Osteoblast (primary cell): Measurements from ENCODE around the gene NTRK3. TPM values are rescaled to one million over a fixed set of nuclear protein-coding genes. Genes with fewer than 3 reads are reported as not detected.

Experiments
- DNase-seq: peaks from one replicate; pipeline ENCODE4 v3.0.0; 2011; ENCODE audit warnings: low spot score, mixed read lengths; ENCODE audit not compliant: insufficient read length; ENCODE audit errors: missing footprints
- H2AFZ ChIP-seq: 2 replicates; pipeline ENCODE4 v1.6.0; 2011; ENCODE audit warnings: mild to moderate bottlenecking, low read length
- H3K27ac ChIP-seq: 2 replicates; pipeline ENCODE4 v1.5.1; 2011; ENCODE audit warnings: mild to moderate bottlenecking, low read depth, low read length, moderate library complexity
- H3K27me3 ChIP-seq: 2 replicates; pipeline ENCODE4 v1.6.0; 2012; ENCODE audit warnings: mild to moderate bottlenecking, control low read depth, inconsistent platforms, low read length, moderate library complexity; ENCODE audit not compliant: insufficient read depth
- H3K36me3 ChIP-seq: 2 replicates; pipeline ENCODE4 v1.5.1; 2011; ENCODE audit warnings: mild to moderate bottlenecking, low read length, control low read depth, moderate library complexity; ENCODE audit not compliant: insufficient read depth
- H3K4me1 ChIP-seq: 2 replicates; pipeline ENCODE4 v1.5.1; 2011; ENCODE audit warnings: mild to moderate bottlenecking, low read length, control low read depth, moderate library complexity; ENCODE audit not compliant: insufficient read depth
- H3K4me2 ChIP-seq: 2 replicates; pipeline ENCODE4 v1.6.0; 2011; ENCODE audit warnings: mild to moderate bottlenecking, low read length; ENCODE audit not compliant: insufficient read depth
- H3K4me3 ChIP-seq: fragments of 200-600 bp; sonication (generic); 3 replicates; pipeline ENCODE4 v1.5.1; 2012; ENCODE audit warnings: mild to moderate bottlenecking, low read length, inconsistent platforms; ENCODE audit not compliant: insufficient read depth
- H3K79me2 ChIP-seq: 2 replicates; pipeline ENCODE4 v1.6.0; 2012; ENCODE audit warnings: mild to moderate bottlenecking, low read length, control low read depth, inconsistent platforms; ENCODE audit not compliant: insufficient read depth
- H3K9me3 ChIP-seq: 2 replicates; pipeline ENCODE4 v1.5.1; 2011; ENCODE audit warnings: low read depth, low read length, control low read depth
- H4K20me1 ChIP-seq: 2 replicates; pipeline ENCODE4 v1.6.0; 2012; ENCODE audit warnings: mild to moderate bottlenecking, low read length, control low read depth; ENCODE audit not compliant: insufficient read depth
- total RNA-seq: library from RNA; depleted of rRNA; stranded (reverse); fragments of >200 nt; gene quantifications from 2 replicates; pipeline ENCODE4 v1.2.3, GENCODE V29; 2012
- TF ChIP-seq, protein P1 (sequence below): IDR thresholded peaks from 2 replicates; pipeline ENCODE4 v1.5.1; 2011; ENCODE audit warnings: mild to moderate bottlenecking, low read depth, low read length, moderate library complexity; ENCODE audit errors: extremely low read depth

The NTRK3 gene
- total RNA-seq, 1 donor: 0.72 TPM

DNA sequence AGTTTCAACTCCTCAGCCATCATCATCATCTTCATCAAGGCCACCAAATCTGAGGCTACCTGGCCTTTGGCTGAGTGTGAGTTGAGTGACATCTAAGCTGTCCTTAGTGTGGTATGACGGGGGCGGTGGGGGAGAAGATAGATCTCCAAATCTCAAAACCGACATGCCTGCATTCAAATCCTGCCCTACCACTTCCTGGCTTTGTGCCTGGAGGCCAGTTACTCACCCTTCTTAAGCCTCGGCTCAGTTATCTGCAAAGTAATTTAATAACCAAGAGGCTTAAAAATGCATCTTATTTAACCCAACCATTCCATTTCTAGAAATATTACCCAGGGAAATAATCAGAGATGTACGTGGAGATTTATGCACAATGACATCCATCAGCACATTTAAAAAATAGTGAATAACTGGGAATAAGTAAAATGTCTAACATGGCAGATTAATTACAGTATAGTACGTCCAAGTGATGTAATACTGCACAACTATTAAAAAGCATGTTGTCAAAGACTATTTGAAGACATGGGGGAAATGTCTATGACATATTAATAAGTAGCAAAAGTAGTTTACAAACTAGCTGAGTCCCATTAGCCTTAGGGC is 167.4 kb downstream of the NTRK3 start:
- DNase-seq: no peak
- H3K4me2 ChIP-seq: no peak overlapping the region

DNA sequence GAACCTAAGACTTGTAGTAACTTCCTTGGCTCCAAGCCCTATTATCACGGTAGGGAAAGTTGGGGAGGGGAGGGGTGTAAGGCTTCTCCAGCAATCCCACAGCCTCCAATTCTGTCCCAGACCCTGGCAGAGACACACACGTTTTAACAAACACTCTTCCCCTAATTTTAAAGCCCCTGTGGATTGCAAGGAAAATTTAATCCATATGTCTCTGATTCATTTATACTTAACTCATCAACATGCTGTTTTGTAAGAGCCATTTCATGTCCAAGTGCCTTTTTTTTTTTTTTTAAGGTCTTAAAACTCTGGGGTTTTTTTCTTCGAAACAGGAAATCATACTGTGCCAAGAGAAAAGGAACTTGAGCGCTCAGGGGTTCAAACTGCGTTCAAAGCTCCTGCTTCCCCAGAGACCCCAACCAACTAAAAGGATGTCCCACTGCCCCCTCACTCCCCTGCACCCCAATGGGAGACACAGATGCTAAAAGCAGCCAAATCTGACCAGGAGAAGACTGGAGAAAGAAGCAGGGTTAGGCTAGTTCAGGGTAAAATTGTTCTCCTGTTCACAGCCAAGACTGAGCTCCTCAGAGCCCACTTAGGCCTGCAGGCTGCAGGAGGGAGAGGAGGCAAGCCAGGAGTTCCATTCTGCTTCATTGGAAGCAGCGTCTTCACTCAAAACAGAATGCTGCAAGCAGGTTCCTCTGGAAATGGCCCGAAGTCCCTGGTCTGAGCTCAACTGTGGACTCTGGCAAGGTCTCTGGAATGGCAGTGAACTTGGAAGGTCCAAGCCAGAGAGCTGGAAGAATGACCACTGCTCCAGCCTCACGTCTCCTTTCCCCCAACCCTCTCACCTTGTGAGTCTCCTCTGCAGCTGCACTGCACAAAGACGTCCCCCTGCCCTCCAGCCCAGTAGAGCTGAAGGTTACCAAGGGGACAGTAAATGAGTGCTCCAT is 172.5 kb downstream of the NTRK3 start:
- TF ChIP-seq, protein P1, sequence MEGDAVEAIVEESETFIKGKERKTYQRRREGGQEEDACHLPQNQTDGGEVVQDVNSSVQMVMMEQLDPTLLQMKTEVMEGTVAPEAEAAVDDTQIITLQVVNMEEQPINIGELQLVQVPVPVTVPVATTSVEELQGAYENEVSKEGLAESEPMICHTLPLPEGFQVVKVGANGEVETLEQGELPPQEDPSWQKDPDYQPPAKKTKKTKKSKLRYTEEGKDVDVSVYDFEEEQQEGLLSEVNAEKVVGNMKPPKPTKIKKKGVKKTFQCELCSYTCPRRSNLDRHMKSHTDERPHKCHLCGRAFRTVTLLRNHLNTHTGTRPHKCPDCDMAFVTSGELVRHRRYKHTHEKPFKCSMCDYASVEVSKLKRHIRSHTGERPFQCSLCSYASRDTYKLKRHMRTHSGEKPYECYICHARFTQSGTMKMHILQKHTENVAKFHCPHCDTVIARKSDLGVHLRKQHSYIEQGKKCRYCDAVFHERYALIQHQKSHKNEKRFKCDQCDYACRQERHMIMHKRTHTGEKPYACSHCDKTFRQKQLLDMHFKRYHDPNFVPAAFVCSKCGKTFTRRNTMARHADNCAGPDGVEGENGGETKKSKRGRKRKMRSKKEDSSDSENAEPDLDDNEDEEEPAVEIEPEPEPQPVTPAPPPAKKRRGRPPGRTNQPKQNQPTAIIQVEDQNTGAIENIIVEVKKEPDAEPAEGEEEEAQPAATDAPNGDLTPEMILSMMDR: no peak
- no peak for DNase-seq
- no peaks in the 10 kb centered on the region for H3K79me2 ChIP-seq
- no peak overlapping the region for H3K4me3 ChIP-seq
- no peaks in the 10 kb centered on the region for H3K36me3 ChIP-seq
- no peak overlapping the region for H3K4me2 ChIP-seq
- H3K27ac ChIP-seq: no peak overlapping the region
- no peaks in the 10 kb centered on the region for H3K27me3 ChIP-seq
- H3K4me1 ChIP-seq: no peaks in the 10 kb centered on the region
- H4K20me1 ChIP-seq: no peaks in the 10 kb centered on the region
- no peak overlapping the region for H2AFZ ChIP-seq
- no peaks in the 10 kb centered on the region for H3K9me3 ChIP-seq

More for the DNA sequence above, 167.4 kb downstream of the NTRK3 start:
- TF ChIP-seq, protein P1: no peak
- H3K27me3 ChIP-seq: no peaks in the 10 kb centered on the region
- no peaks in the 10 kb centered on the region for H4K20me1 ChIP-seq
- no peaks in the 10 kb centered on the region for H3K9me3 ChIP-seq
- H3K79me2 ChIP-seq: no peaks in the 10 kb centered on the region
- H3K4me3 ChIP-seq: no peak overlapping the region
- no peak overlapping the region for H2AFZ ChIP-seq
- no peaks in the 10 kb centered on the region for H3K36me3 ChIP-seq
- H3K27ac ChIP-seq: no peak overlapping the region
- no peaks in the 10 kb centered on the region for H3K4me1 ChIP-seq

DNA sequence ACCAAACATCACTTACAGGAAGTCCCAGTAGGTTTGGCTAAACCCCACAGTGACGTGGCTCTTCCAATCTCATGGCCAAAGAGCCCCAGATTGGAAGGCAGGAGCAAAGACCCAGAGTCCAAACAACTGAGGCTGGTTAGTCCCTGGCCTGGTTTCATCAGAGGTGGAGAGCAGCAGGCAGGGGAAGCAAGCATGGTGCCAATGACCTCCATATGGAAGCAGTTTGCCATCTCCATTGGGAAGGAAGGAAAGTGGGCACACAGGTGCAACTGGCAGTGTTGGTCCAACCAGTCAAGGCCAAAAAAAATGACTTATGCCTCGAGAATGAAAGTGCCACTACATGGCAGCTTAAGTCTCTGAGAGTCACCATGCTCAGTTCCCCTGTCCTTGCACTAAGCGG is 175.9 kb downstream of the NTRK3 start:
- DNase-seq: no peak
- Histone ChIP-seq H3K4me2 (no peak overlapping the region), H3K36me3 (no peaks in the 10 kb centered on the region), H3K4me1 (no peaks in the 10 kb centered on the region), H3K4me3 (no peak overlapping the region), H2AFZ (no peak overlapping the region), H3K79me2 (no peaks in the 10 kb centered on the region), H3K27ac (no peak overlapping the region), H3K9me3 (no peaks in the 10 kb centered on the region), H3K27me3 (no peaks in the 10 kb centered on the region), H4K20me1 (no peaks in the 10 kb centered on the region)
- TF ChIP-seq, protein P1: no peak
